ENCODE measurements around the gene GRAMD2B. TPM values are rescaled to one million over a fixed set of nuclear protein-coding genes. Genes with fewer than 3 reads are reported as not detected.
"Not testable (repeated sequence)": the region's sequence is repeated elsewhere in the genome, so short reads cannot be mapped to it uniquely, and the experiment has no call there.

Gene GRAMD2B
- total RNA-seq, 2 experiments from 2014 or later, result 7.4 to 7.7 TPM

GRCh38 chr5:126395605-126396004 lies 27.6 kb upstream of the GRAMD2B start:
- Mint-ChIP-seq H3K27me3 (no peaks in the 10 kb centered on the region), H3K4me1 (no peaks in the 10 kb centered on the region), H3K36me3 (no peaks in the 10 kb centered on the region)

GRCh38 chr5:126396721-126397120 lies 26.5 kb upstream of the GRAMD2B start:
- H3K4me1 Mint-ChIP-seq, DNase-seq, H3K27ac Mint-ChIP-seq, H3K36me3 Mint-ChIP-seq, H3K27me3 Mint-ChIP-seq, H3K4me3 Mint-ChIP-seq: not testable (repeated sequence)
- peaks cover 20% of the 10 kb centered on the region for H3K9me3 Mint-ChIP-seq

More at GRCh38 chr5:126395605-126396004, 27.6 kb upstream of the GRAMD2B start:
- no peak for DNase-seq
- Mint-ChIP-seq H3K27ac (no peak overlapping the region), H3K9me3 (peaks cover 11% of the 10 kb centered on the region), H3K4me3 (no peak overlapping the region)

- no peak overlapping the region for H3K4me3 Mint-ChIP-seq
- no peaks in the 10 kb centered on the region for H3K4me1 Mint-ChIP-seq
- no peak for DNase-seq
- H3K36me3 Mint-ChIP-seq, result peaks cover 5% of the 10 kb centered on the region
- peaks cover 20% of the 10 kb centered on the region for H3K9me3 Mint-ChIP-seq
- H3K27me3 Mint-ChIP-seq, result no peaks in the 10 kb centered on the region
- H3K27ac Mint-ChIP-seq, result no peak overlapping the region
Measured at GRCh38 chr5:126398791-126399190, 24.4 kb upstream of the GRAMD2B start.

- Mint-ChIP-seq H3K27ac (no peak overlapping the region), H3K4me1 (no peaks in the 10 kb centered on the region), H3K36me3 (peaks cover 5% of the 10 kb centered on the region), H3K4me3 (no peak overlapping the region), H3K27me3 (no peaks in the 10 kb centered on the region), H3K9me3 (peaks cover 20% of the 10 kb centered on the region)
- no peak for DNase-seq
Measured at GRCh38 chr5:126400621-126401251, 22.5 kb upstream of the GRAMD2B start.

- H3K36me3 Mint-ChIP-seq, result peaks cover 5% of the 10 kb centered on the region
- H3K4me3 Mint-ChIP-seq, result no peak overlapping the region
- H3K4me1 Mint-ChIP-seq, result no peaks in the 10 kb centered on the region
- no peaks in the 10 kb centered on the region for H3K27me3 Mint-ChIP-seq
- H3K9me3 Mint-ChIP-seq, result peaks cover 20% of the 10 kb centered on the region
- no peak overlapping the region for H3K27ac Mint-ChIP-seq
- DNase-seq, result no peak
Measured at GRCh38 chr5:126402621-126403555, 20.3 kb upstream of the GRAMD2B start.

GRCh38 chr5:126403876-126404275 lies 19.3 kb upstream of the GRAMD2B start:
- no peak overlapping the region for H3K4me3 Mint-ChIP-seq
- H3K27ac Mint-ChIP-seq, result no peak overlapping the region
- no peaks in the 10 kb centered on the region for H3K27me3 Mint-ChIP-seq
- H3K36me3 Mint-ChIP-seq, result peaks cover 5% of the 10 kb centered on the region
- no peak for DNase-seq
- no peaks in the 10 kb centered on the region for H3K4me1 Mint-ChIP-seq
- peaks cover 20% of the 10 kb centered on the region for H3K9me3 Mint-ChIP-seq

GRCh38 chr5:126410623-126411022 lies 12.6 kb upstream of the GRAMD2B start:
- H3K4me3 Mint-ChIP-seq, result no peak overlapping the region
- no peak for DNase-seq
- peaks cover 2% of the 10 kb centered on the region for H3K36me3 Mint-ChIP-seq
- no peaks in the 10 kb centered on the region for H3K27me3 Mint-ChIP-seq
- H3K9me3 Mint-ChIP-seq, result peaks cover 12% of the 10 kb centered on the region
- no peaks in the 10 kb centered on the region for H3K4me1 Mint-ChIP-seq
- H3K27ac Mint-ChIP-seq, result no peak overlapping the region

- no peak for DNase-seq
- H3K4me3 Mint-ChIP-seq, result no peak overlapping the region
- no peak overlapping the region for H3K27ac Mint-ChIP-seq
- peaks cover 12% of the 10 kb centered on the region for H3K9me3 Mint-ChIP-seq
- H3K36me3 Mint-ChIP-seq, result peaks cover 2% of the 10 kb centered on the region
- H3K4me1 Mint-ChIP-seq, result no peaks in the 10 kb centered on the region
- H3K27me3 Mint-ChIP-seq, result no peaks in the 10 kb centered on the region
Measured at GRCh38 chr5:126413856-126414255, 9.4 kb upstream of the GRAMD2B start.

- Mint-ChIP-seq H3K4me3 (no peak overlapping the region), H3K27me3 (no peaks in the 10 kb centered on the region), H3K9me3 (peaks cover 14% of the 10 kb centered on the region), H3K27ac (no peak overlapping the region), H3K4me1 (peaks cover 3% of the 10 kb centered on the region), H3K36me3 (no peaks in the 10 kb centered on the region)
- no peak for DNase-seq
Measured at GRCh38 chr5:126414874-126415502, 8.2 kb upstream of the GRAMD2B start.

GRCh38 chr5:126415789-126416188 lies 7.4 kb upstream of the GRAMD2B start:
- H3K4me1 Mint-ChIP-seq, result peaks cover 3% of the 10 kb centered on the region
- H3K4me3 Mint-ChIP-seq, result no peak overlapping the region

GRCh38 chr5:126416266-126416925 lies 6.8 kb upstream of the GRAMD2B start:
- no peaks in the 10 kb centered on the region for H3K36me3 Mint-ChIP-seq

More at GRCh38 chr5:126415789-126416188, 7.4 kb upstream of the GRAMD2B start:
- H3K36me3 Mint-ChIP-seq, result no peaks in the 10 kb centered on the region
- no peak overlapping the region for H3K27ac Mint-ChIP-seq
- H3K27me3 Mint-ChIP-seq, result no peaks in the 10 kb centered on the region
- peaks cover 14% of the 10 kb centered on the region for H3K9me3 Mint-ChIP-seq
- DNase-seq, result no peak

GRCh38 chr5:126417178-126417577 lies 6.0 kb upstream of the GRAMD2B start:
- Mint-ChIP-seq H3K4me1 (peaks cover 3% of the 10 kb centered on the region), H3K27me3 (no peaks in the 10 kb centered on the region), H3K27ac (no peak overlapping the region), H3K4me3 (no peak overlapping the region), H3K36me3 (no peaks in the 10 kb centered on the region), H3K9me3 (peaks cover 5% of the 10 kb centered on the region)
- DNase-seq, result no peak

More at GRCh38 chr5:126416266-126416925, 6.8 kb upstream of the GRAMD2B start:
- H3K27ac Mint-ChIP-seq, result no peak overlapping the region
- no peak for DNase-seq
- peaks cover 3% of the 10 kb centered on the region for H3K4me1 Mint-ChIP-seq
- peaks cover 8% of the 10 kb centered on the region for H3K9me3 Mint-ChIP-seq
- H3K4me3 Mint-ChIP-seq, result no peak overlapping the region
- no peaks in the 10 kb centered on the region for H3K27me3 Mint-ChIP-seq

GRCh38 chr5:126419102-126419501 lies 4.1 kb upstream of the GRAMD2B start:
- Mint-ChIP-seq H3K9me3 (peaks cover 5% of the 10 kb centered on the region), H3K4me3 (no peak overlapping the region), H3K36me3 (no peaks in the 10 kb centered on the region), H3K27ac (no peak overlapping the region), H3K27me3 (no peaks in the 10 kb centered on the region), H3K4me1 (peaks cover 6% of the 10 kb centered on the region)
- DNase-seq, result no peak

- DNase-seq, result no peak
- Mint-ChIP-seq H3K4me3 (no peak overlapping the region), H3K27ac (no peak overlapping the region), H3K27me3 (no peaks in the 10 kb centered on the region), H3K4me1 (peaks cover 34% of the 10 kb centered on the region), H3K36me3 (peaks cover 20% of the 10 kb centered on the region), H3K9me3 (no peaks in the 10 kb centered on the region)
Measured at GRCh38 chr5:126428421-126428820, 5.2 kb downstream of the GRAMD2B start.

- Mint-ChIP-seq H3K4me1 (peaks cover 18% of the 10 kb centered on the region), H3K27me3 (no peaks in the 10 kb centered on the region), H3K9me3 (no peaks in the 10 kb centered on the region), H3K27ac (no peak overlapping the region), H3K4me3 (no peak overlapping the region), H3K36me3 (peaks cover 20% of the 10 kb centered on the region)
- DNase-seq, result no peak
Measured at GRCh38 chr5:126430631-126431030, 7.4 kb downstream of the GRAMD2B start.
